K562 (cell line): ENCODE data around the gene WSCD2. TPM values are rescaled to one million over a fixed set of nuclear protein-coding genes. Genes with fewer than 3 reads are reported as not detected.

ENCODE experiments used
- BRD4 ChIP-seq: fragments of 200-600 bp; sonication (generic); IDR thresholded peaks from 2 replicates; pipeline ENCODE4 v1.6.1; 2017; ENCODE audit warnings: inconsistent platforms
- CUX1 ChIP-seq: fragments of 200-800 bp; sonication (Bioruptor generic); IDR thresholded peaks from 2 replicates; pipeline ENCODE4 v1.6.1; 2016; ENCODE audit warnings: missing genetic modification characterization, missing compliant biosample characterization
- FOSL1 ChIP-seq: fragments of 200-800 bp; sonication (Bioruptor generic); conservative IDR thresholded peaks from 2 replicates; pipeline ENCODE4 v1.6.1; 2016; ENCODE audit warnings: missing genetic modification characterization, missing compliant biosample characterization
- FOXK2 ChIP-seq, 2 experiments: fragments of 450-650 bp; IDR thresholded peaks in 1 of 2; conservative IDR thresholded peaks in 1 of 2; 2 replicates each; pipeline ENCODE4 v1.6.1; 2016; ENCODE audit warnings: low read depth in 2 of 2, mild to moderate bottlenecking in 1 of 2
- JUND ChIP-seq, 2 experiments: IDR thresholded peaks; 2 replicates in 1 of 2; 3 replicates in 1 of 2; pipeline ENCODE4 v1.6.1; 2011; ENCODE audit warnings: borderline replicate concordance in 2 of 2, low read depth in 2 of 2, low read length in 2 of 2, improper control_type of control experiment in 1 of 2, missing biosample characterization in 1 of 2, missing genetic modification characterization in 1 of 2, missing genetic modification reagents in 1 of 2
- KDM1A ChIP-seq, 2 experiments: fragments of 450-650 bp; IDR thresholded peaks; 2 replicates each; pipeline ENCODE4 v1.6.1; 2016; ENCODE audit warnings: mild to moderate bottlenecking in 2 of 2
- MAFK ChIP-seq: IDR thresholded peaks from 2 replicates; pipeline ENCODE4 v1.6.1; 2011; ENCODE audit warnings: low read length, improper control_type of control experiment
- PHF21A ChIP-seq: fragments of 450-650 bp; IDR thresholded peaks from 2 replicates; pipeline ENCODE4 v1.6.1; 2017; ENCODE audit warnings: low read depth, borderline replicate concordance
- PKNOX1 ChIP-seq: fragments of 450-650 bp; IDR thresholded peaks from 2 replicates; pipeline ENCODE4 v1.6.1; 2016
- RCOR1 ChIP-seq, 2 experiments: IDR thresholded peaks; 2 replicates each; pipeline ENCODE4 v1.6.1; 2012; ENCODE audit warnings: low read depth in 2 of 2, low read length in 2 of 2, borderline replicate concordance in 1 of 2, improper control_type of control experiment in 1 of 2
- SMARCE1 ChIP-seq: fragments of 450-650 bp; IDR thresholded peaks from 2 replicates; pipeline ENCODE4 v1.7.1; 2016; ENCODE audit warnings: mild to moderate bottlenecking
- TCF3 ChIP-seq: sonication (generic); formaldehyde crosslinking; IDR thresholded peaks from 2 replicates; pipeline ENCODE4 v1.4.0; 2020; ENCODE audit warnings: mild to moderate bottlenecking, missing genetic modification reagents
- polyA plus RNA-seq, 8 experiments: library from polyadenylated mRNA; depleted of rRNA in 4 of 8; stranded (reverse) in 5 of 8; unstranded in 3 of 8; fragments of >200 nt; fragmentation: Nextera tagmentation in 2 of 8; fragmentation: Illumina TruSeq in 1 of 8; extraction: Ambion mirVana in 2 of 8; extraction: Trizol in 1 of 8; gene quantifications; 2 replicates each; pipeline versions ENCODE4 v1.2.1 to v1.2.3, GENCODE V29; 2011 to 2014; ENCODE audit warnings: inconsistent platforms in 1 of 8, missing spikeins in 1 of 8
- total RNA-seq, 7 experiments: library from RNA; depleted of rRNA in 6 of 7; stranded (reverse); fragments of >200 nt in 6 of 7; fragmentation: Illumina TruSeq in 2 of 7; extraction: Trizol in 2 of 7; gene quantifications; 2 replicates each; pipeline versions ENCODE4 v1.2.1 to v1.2.3, GENCODE V29; 2011 to 2021; ENCODE audit warnings: low replicate concordance in 1 of 7
- TF ChIP-seq, protein P1 (sequence below): fragments of 250-450 bp; sonication (Bioruptor Pico); IDR thresholded peaks from 2 replicates; pipeline ENCODE4 v1.8.0; 2022; ENCODE audit warnings: moderate library complexity, mild to moderate bottlenecking, inconsistent platforms
- TF ChIP-seq, protein P2 (sequence below): fragments of 250-450 bp; sonication (Bioruptor Pico); IDR thresholded peaks from 2 replicates; pipeline ENCODE4 v1.5.0; 2020; ENCODE audit warnings: mild to moderate bottlenecking, borderline replicate concordance

The WSCD2 gene
- total and polyA plus RNA-seq, 9 of the 15 experiments (the other 6 are each of a cell fraction or from before 2014, with no cell fraction given), result 0.72 to 14.1 (median 4.0) TPM

DNA sequence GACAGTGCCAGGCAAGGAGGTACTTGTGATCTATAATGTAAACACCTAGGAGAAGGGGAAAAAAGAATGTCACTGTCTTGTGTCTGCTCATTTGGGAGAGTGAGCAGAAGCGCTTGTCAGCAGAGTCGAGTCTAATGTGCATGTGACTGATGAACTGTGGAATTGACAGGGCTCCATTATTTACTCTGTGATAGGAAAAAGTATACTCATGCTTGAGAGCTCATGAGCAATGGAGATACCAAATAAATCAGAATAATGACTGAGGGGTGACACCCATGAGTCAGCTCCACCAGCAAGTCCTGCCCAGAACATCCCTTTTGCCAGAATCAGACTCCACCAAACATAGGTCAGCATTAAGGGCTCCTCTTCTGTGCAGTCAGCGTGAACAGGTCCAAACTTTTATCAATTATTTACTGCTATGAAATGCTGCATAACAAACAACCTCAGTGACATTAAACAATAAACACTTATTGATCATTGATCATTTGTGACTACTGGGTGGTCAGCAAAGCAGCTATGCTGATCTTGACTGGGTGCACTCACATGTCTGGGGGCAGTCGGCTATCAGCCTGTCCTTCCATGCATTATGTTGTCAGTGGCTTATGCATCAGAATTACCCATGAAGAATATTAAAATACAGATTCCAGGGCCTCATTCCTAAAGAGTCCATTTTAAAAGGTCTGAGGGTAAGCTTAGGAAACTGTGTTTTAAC, 29.2 kb upstream of the WSCD2 start (continued):
- TF ChIP-seq BRD4, result no peak
- peak in 1 of 2 experiments; percentile 72; a peak in 1 of 4 replicates for TF ChIP-seq RCOR1 (IDR thresholded peaks at IDR 0.05; ENCODE audit: borderline replicate concordance in 1 of 2, low read depth in 2 of 2, low read length in 2 of 2)
- TF ChIP-seq MAFK, result peak; percentile 24; the same call in 1 of the 2 replicates
- TF ChIP-seq, protein P1, sequence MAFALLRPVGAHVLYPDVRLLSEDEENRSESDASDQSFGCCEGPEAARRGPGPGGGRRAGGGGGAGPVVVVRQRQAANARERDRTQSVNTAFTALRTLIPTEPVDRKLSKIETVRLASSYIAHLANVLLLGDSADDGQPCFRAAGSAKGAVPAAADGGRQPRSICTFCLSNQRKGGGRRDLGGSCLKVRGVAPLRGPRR, result no peak
- TF ChIP-seq SMARCE1, result 0 out of 2 replicates have a peak, but pooled peaks have one; percentile 27
- peak; percentile 83 for TF ChIP-seq PKNOX1
- 0 out of 4 replicates have a peak, but pooled peaks of 1 of the 2 experiments have one; percentile 32 for TF ChIP-seq FOXK2 (conservative IDR thresholded peaks at IDR 0.05 in 1 of 2, IDR thresholded peaks at IDR 0.05 in 1 of 2; ENCODE audit: low read depth in 2 of 2)
- no peak for TF ChIP-seq PHF21A
- peak; percentile 20; the same call in 1 of the 2 replicates for TF ChIP-seq TCF3
- peak; percentile 61; the same call in 1 of the 2 replicates for TF ChIP-seq FOSL1 (tag)
- TF ChIP-seq, protein P2, sequence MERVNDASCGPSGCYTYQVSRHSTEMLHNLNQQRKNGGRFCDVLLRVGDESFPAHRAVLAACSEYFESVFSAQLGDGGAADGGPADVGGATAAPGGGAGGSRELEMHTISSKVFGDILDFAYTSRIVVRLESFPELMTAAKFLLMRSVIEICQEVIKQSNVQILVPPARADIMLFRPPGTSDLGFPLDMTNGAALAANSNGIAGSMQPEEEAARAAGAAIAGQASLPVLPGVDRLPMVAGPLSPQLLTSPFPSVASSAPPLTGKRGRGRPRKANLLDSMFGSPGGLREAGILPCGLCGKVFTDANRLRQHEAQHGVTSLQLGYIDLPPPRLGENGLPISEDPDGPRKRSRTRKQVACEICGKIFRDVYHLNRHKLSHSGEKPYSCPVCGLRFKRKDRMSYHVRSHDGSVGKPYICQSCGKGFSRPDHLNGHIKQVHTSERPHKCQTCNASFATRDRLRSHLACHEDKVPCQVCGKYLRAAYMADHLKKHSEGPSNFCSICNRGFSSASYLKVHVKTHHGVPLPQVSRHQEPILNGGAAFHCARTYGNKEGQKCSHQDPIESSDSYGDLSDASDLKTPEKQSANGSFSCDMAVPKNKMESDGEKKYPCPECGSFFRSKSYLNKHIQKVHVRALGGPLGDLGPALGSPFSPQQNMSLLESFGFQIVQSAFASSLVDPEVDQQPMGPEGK (CRISPR knock-in tag), result no peak
- TF ChIP-seq CUX1 (CRISPR knock-in tag), result peak; percentile 62; the same call in 1 of the 2 replicates
- TF ChIP-seq JUND (IDR thresholded peaks at IDR 0.05; ENCODE audit: borderline replicate concordance, low read depth, low read length), result peak; percentile 59; the same call in 1 of the 2 replicates
- TF ChIP-seq JUND (tag; IDR thresholded peaks at IDR 0.05; ENCODE audit: borderline replicate concordance, low read depth, low read length), result peak; percentile 72; the same call in 1 of the 3 replicates
- peak; percentile 57 to 71; a peak in 2 of 4 replicates for TF ChIP-seq KDM1A (IDR thresholded peaks at IDR 0.05)
